HepG2 (cell line): ENCODE measurements around the gene SUDS3. TPM values are rescaled to one million over a fixed set of nuclear protein-coding genes. Genes with fewer than 3 reads are reported as not detected.

Experiments used
- ATF7-NPFF ChIP-seq: sonication (generic); formaldehyde crosslinking; IDR thresholded peaks from 2 replicates; pipeline ENCODE4 v1.8.1; 2023; ENCODE audit warnings: mild to moderate bottlenecking, low read depth, missing genetic modification reagents, moderate library complexity
- CEBPB ChIP-seq: IDR thresholded peaks from 2 replicates; pipeline ENCODE4 v1.6.1; 2011; ENCODE audit warnings: low read depth, low read length, improper control_type of control experiment, borderline replicate concordance
- CHCHD3 ChIP-seq: sonication (generic); formaldehyde crosslinking; IDR thresholded peaks from 2 replicates; pipeline ENCODE4 v1.8.0; 2022; ENCODE audit warnings: mild to moderate bottlenecking, missing genetic modification reagents, moderate library complexity
- HNRNPH1 ChIP-seq: fragments of 200-400 bp; formaldehyde crosslinking; optimal IDR thresholded peaks from 2 replicates; pipeline ENCODE3; 2017; ENCODE audit warnings: mild to moderate bottlenecking, low read depth, low read length
- KLF6 ChIP-seq: IDR thresholded peaks from 2 replicates; pipeline ENCODE4 v1.8.0; 2016; ENCODE audit warnings: missing biosample characterization, missing genetic modification reagents
- PAX8 ChIP-seq: sonication (generic); formaldehyde crosslinking; IDR thresholded peaks from 2 replicates; pipeline ENCODE4 v1.8.0; 2022; ENCODE audit warnings: mild to moderate bottlenecking, missing genetic modification reagents, borderline replicate concordance
- RELA ChIP-seq: sonication (generic); formaldehyde crosslinking; IDR thresholded peaks from 2 replicates; pipeline ENCODE4 v1.4.0; 2020; ENCODE audit warnings: missing genetic modification reagents
- SNAPC2 ChIP-seq: sonication (generic); formaldehyde crosslinking; IDR thresholded peaks from 2 replicates; pipeline ENCODE4 v1.8.1; 2022; ENCODE audit warnings: mild to moderate bottlenecking, missing genetic modification reagents
- TBX3 ChIP-seq: fragments of 450-650 bp; IDR thresholded peaks from 2 replicates; pipeline ENCODE4 v1.6.1; 2017; ENCODE audit warnings: antibody characterized with exemption, mild to moderate bottlenecking, inconsistent platforms, borderline replicate concordance
- TEAD3 ChIP-seq: optimal IDR thresholded peaks from 2 replicates; pipeline ENCODE3; 2016; ENCODE audit warnings: borderline replicate concordance
- ZKSCAN8 ChIP-seq: IDR thresholded peaks from 2 replicates; pipeline ENCODE4 v1.6.1; 2016; ENCODE audit warnings: borderline replicate concordance, missing genetic modification reagents, missing compliant biosample characterization
- ZNF160 ChIP-seq: sonication (generic); formaldehyde crosslinking; IDR thresholded peaks from 2 replicates; pipeline ENCODE4 v1.8.0; 2022; ENCODE audit warnings: mild to moderate bottlenecking, inconsistent platforms, missing genetic modification reagents
- ZNF281 ChIP-seq: sonication (generic); formaldehyde crosslinking; IDR thresholded peaks from 2 replicates; pipeline ENCODE4 v1.4.0; 2020; ENCODE audit warnings: missing genetic modification reagents, borderline replicate concordance
- ZNF574 ChIP-seq: sonication (generic); formaldehyde crosslinking; IDR thresholded peaks from 2 replicates; pipeline ENCODE4 v1.4.0; 2020; ENCODE audit warnings: missing genetic modification reagents
- polyA plus RNA-seq, 8 experiments: library from polyadenylated mRNA; depleted of rRNA in 3 of 8; stranded (reverse) in 7 of 8; unstranded in 1 of 8; fragments of >200 nt; fragmentation: Illumina TruSeq in 4 of 8; extraction: Trizol in 4 of 8; gene quantifications; 2 replicates each; pipeline versions ENCODE4 v1.2.1 to v1.2.3, GENCODE V29; 2011 to 2016; ENCODE audit warnings: low read depth in 4 of 8, missing spikeins in 1 of 8, mixed read lengths in 1 of 8; ENCODE audit not compliant: insufficient read depth in 1 of 8
- total RNA-seq, 5 experiments: library from RNA; depleted of rRNA; stranded (reverse); fragments of >200 nt; fragmentation: Illumina TruSeq; extraction: Trizol; gene quantifications; 2 replicates each; pipeline ENCODE4 v1.2.3, GENCODE V29; 2016; ENCODE audit warnings: low read depth in 1 of 5
- TF ChIP-seq, protein P1 (sequence below): sonication (generic); formaldehyde crosslinking; IDR thresholded peaks from 2 replicates; pipeline ENCODE4 v1.5.1; 2020; ENCODE audit warnings: mild to moderate bottlenecking, missing genetic modification reagents, borderline replicate concordance

The SUDS3 gene
- total and polyA plus RNA-seq, 2 of the 13 experiments (the other 11 are each of a cell fraction or from before 2014, with no cell fraction given): 20.2 to 33.1 TPM

- TF ChIP-seq CHCHD3: 0 out of 2 replicates have a peak, but pooled peaks have one; percentile 56
- peak; percentile 61 for TF ChIP-seq ZNF574 (CRISPR knock-in tag)
- TF ChIP-seq KLF6: peak; percentile 67; the same call in 1 of the 2 replicates
- no peak for TF ChIP-seq RELA
- peak; percentile 6 for TF ChIP-seq TEAD3 (CRISPR knock-in tag)
- TF ChIP-seq ZNF160 (CRISPR knock-in tag): peak; percentile 21; the same call in 1 of the 2 replicates
- no peak for TF ChIP-seq ZKSCAN8
- no peak for TF ChIP-seq SNAPC2 (CRISPR knock-in tag)
- TF ChIP-seq HNRNPH1: no peak
- TF ChIP-seq PAX8 (CRISPR knock-in tag): no peak; the same call in 1 of the 2 replicates
- TF ChIP-seq, protein P1, sequence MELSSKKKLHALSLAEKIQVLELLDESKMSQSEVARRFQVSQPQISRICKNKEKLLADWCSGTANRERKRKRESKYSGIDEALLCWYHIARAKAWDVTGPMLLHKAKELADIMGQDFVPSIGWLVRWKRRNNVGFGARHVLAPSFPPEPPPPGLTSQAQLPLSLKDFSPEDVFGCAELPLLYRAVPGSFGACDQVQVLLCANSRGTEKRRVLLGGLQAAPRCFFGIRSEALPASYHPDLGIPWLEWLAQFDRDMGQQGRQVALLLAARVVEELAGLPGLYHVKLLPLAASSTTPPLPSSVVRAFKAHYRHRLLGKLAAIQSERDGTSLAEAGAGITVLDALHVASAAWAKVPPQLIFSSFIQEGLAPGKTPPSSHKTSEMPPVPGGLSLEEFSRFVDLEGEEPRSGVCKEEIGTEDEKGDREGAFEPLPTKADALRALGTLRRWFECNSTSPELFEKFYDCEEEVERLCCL: no peak
- TF ChIP-seq ZNF281: no peak
- no peak for TF ChIP-seq CEBPB
- TF ChIP-seq TBX3: peak; percentile 14; the same call in 1 of the 2 replicates
- TF ChIP-seq ATF7-NPFF: 0 out of 2 replicates have a peak, but pooled peaks have one; percentile 37
Measured at GRCh38 chr12:118372541-118373495, 3.5 kb upstream of the SUDS3 start, which contains the start of gene TAOK3 (continued).
